Neutrophil (primary cell): ENCODE measurements around the gene ACSBG1.
A peak's percentile ranks its signal among the peaks of the same experiment; 100 is the strongest.

Experiments used
- H3K27ac ChIP-seq: fragments of 200-600 bp; sonication (generic); 2 replicates; pipeline ENCODE4 v1.5.1; 2016; ENCODE audit warnings: mild to moderate bottlenecking, moderate library complexity
- H3K27me3 ChIP-seq: fragments of 200-600 bp; sonication (generic); 2 replicates; pipeline ENCODE4 v1.6.0; 2016; ENCODE audit warnings: mild to moderate bottlenecking
- H3K36me3 ChIP-seq: fragments of 200-600 bp; sonication (generic); 2 replicates; pipeline ENCODE4 v1.5.1; 2017
- H3K4me1 ChIP-seq, 2 experiments: fragments of 200-600 bp in 1 of 2; sonication (generic) in 1 of 2; 1 replicate in 1 of 2; 2 replicates in 1 of 2; pipeline versions ENCODE4 v1.5.1 to v1.6.1; 2013 to 2016; ENCODE audit warnings: low read depth in 1 of 2, low read length in 1 of 2, mild to moderate bottlenecking in 1 of 2, moderate library complexity in 1 of 2; ENCODE audit not compliant: control insufficient read depth in 1 of 2, insufficient read depth in 1 of 2
- H3K4me3 ChIP-seq, 2 experiments: fragments of 200-600 bp in 1 of 2; sonication (generic) in 1 of 2; 1 replicate in 1 of 2; 2 replicates in 1 of 2; pipeline ENCODE4 v1.5.1; 2013 to 2016; ENCODE audit warnings: low read depth in 1 of 2, low read length in 1 of 2, mild to moderate bottlenecking in 1 of 2, moderate library complexity in 1 of 2
- H3K9me3 ChIP-seq: fragments of 200-600 bp; sonication (generic); 2 replicates; pipeline ENCODE4 v1.5.1; 2016
- CTCF ChIP-seq: fragments of 200-600 bp; sonication (generic); IDR thresholded peaks from 2 replicates; pipeline ENCODE4 v1.5.1; 2016; ENCODE audit warnings: antibody characterized with exemption

The ACSBG1 gene

GRCh38 chr15:78265137-78265460 is 30.7 kb upstream of the ACSBG1 start:
- Histone ChIP-seq H3K27ac (no peak overlapping the region), H3K27me3 (peaks cover 11% of the 10 kb centered on the region)
- TF ChIP-seq CTCF = no peak

GRCh38 chr15:78264304-78265136 is 30.2 kb upstream of the ACSBG1 start, which contains the start of gene DNAJA4:
TSS of gene DNAJA4 (plus strand) at chr15:78264562. CDS start at chr15:78264764, 202 bp downstream.
- no peaks in the 10 kb centered on the region for H3K36me3 ChIP-seq
- no peak within 1 kb of the TSS for H3K27ac ChIP-seq
- no peaks in the 10 kb centered on the region for H3K9me3 ChIP-seq
- peaks cover 11% of the 10 kb centered on the region for H3K27me3 ChIP-seq
- TF ChIP-seq CTCF = no peak
- H3K4me3 ChIP-seq = peak within 1 kb of the TSS; percentile 53 to 63
- peaks cover 10 to 14% of the 10 kb centered on the region in 2 experiments for H3K4me1 ChIP-seq

More at GRCh38 chr15:78265137-78265460, 30.7 kb upstream of the ACSBG1 start:
- peak overlapping the region; percentile 53 to 63 for H3K4me3 ChIP-seq
- H3K36me3 ChIP-seq = no peaks in the 10 kb centered on the region
- H3K9me3 ChIP-seq = no peaks in the 10 kb centered on the region
- peaks cover 10 to 14% of the 10 kb centered on the region in 2 experiments for H3K4me1 ChIP-seq

- Histone ChIP-seq H3K4me1 (peaks cover 10 to 14% of the 10 kb centered on the region in 2 experiments), H3K36me3 (no peaks in the 10 kb centered on the region), H3K27ac (no peak overlapping the region), H3K27me3 (peaks cover 11% of the 10 kb centered on the region), H3K9me3 (no peaks in the 10 kb centered on the region), H3K4me3 (peak overlapping the region in 1 of 2 experiments; percentile 63)
- no peak for TF ChIP-seq CTCF
Measured at GRCh38 chr15:78263907-78264303, 29.5 kb upstream of the ACSBG1 start.

- Histone ChIP-seq H3K36me3 (no peaks in the 10 kb centered on the region), H3K4me1 (peaks cover 10 to 14% of the 10 kb centered on the region in 2 experiments), H3K4me3 (no peak overlapping the region), H3K27me3 (peaks cover 11% of the 10 kb centered on the region), H3K27ac (no peak overlapping the region), H3K9me3 (no peaks in the 10 kb centered on the region)
- no peak for TF ChIP-seq CTCF
Measured at GRCh38 chr15:78263351-78263781, 29.0 kb upstream of the ACSBG1 start.

GRCh38 chr15:78261062-78261461 is 26.7 kb upstream of the ACSBG1 start:
- Histone ChIP-seq H3K27ac (no peak overlapping the region), H3K4me3 (no peak overlapping the region), H3K27me3 (peaks cover 11% of the 10 kb centered on the region), H3K4me1 (peaks cover 10 to 14% of the 10 kb centered on the region in 2 experiments), H3K36me3 (no peaks in the 10 kb centered on the region), H3K9me3 (no peaks in the 10 kb centered on the region)
- no peak for TF ChIP-seq CTCF
